Measurements from ENCODE around the gene ERICH6.
"Not testable (repeated sequence)": the region's sequence is repeated elsewhere in the genome, so short reads cannot be mapped to it uniquely, and the experiment has no call there.

Gene ERICH6

DNA sequence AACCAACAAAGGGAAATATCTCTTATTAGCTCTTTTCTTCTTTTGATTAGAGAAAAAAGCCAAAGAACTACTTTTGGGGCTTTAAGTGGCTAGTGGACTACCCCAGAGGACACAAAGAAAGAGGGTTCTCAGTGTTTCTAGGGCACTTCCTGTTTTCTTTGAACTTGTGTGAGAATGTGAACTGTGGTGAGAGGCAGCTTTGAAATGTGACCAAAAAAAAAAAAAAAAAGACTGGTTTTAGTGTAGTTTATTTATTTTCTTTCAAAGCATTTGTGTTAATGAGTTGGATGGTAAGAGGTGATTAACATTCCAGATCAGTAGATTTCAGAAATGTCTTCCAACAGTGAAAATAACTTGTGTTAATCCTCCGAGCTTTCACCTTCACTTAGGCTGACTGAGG is 68.2 kb downstream of the ERICH6 start:
- DNase-seq (ENCODE audit: extremely low spot score) = no peak
- CTCF ChIA-PET = no interaction called here
- POLR2A ChIA-PET = no interaction called here
- TF ChIP-seq FOXM1 (IDR thresholded peaks at IDR 0.05; ENCODE audit: borderline replicate concordance) = no peak
- no peak for TF ChIP-seq FOXA1 (IDR thresholded peaks at IDR 0.05)
- no peak for TF ChIP-seq L3MBTL2 (conservative IDR thresholded peaks at IDR 0.05)
- TF ChIP-seq BHLHE40 (IDR thresholded peaks at IDR 0.05; ENCODE audit: borderline replicate concordance) = no peak
- TF ChIP-seq, protein P1, sequence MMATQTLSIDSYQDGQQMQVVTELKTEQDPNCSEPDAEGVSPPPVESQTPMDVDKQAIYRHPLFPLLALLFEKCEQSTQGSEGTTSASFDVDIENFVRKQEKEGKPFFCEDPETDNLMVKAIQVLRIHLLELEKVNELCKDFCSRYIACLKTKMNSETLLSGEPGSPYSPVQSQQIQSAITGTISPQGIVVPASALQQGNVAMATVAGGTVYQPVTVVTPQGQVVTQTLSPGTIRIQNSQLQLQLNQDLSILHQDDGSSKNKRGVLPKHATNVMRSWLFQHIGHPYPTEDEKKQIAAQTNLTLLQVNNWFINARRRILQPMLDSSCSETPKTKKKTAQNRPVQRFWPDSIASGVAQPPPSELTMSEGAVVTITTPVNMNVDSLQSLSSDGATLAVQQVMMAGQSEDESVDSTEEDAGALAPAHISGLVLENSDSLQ (IDR thresholded peaks at IDR 0.05) = no peak
- no peak for TF ChIP-seq LEF1 (IDR thresholded peaks at IDR 0.05; ENCODE audit: borderline replicate concordance)

DNA sequence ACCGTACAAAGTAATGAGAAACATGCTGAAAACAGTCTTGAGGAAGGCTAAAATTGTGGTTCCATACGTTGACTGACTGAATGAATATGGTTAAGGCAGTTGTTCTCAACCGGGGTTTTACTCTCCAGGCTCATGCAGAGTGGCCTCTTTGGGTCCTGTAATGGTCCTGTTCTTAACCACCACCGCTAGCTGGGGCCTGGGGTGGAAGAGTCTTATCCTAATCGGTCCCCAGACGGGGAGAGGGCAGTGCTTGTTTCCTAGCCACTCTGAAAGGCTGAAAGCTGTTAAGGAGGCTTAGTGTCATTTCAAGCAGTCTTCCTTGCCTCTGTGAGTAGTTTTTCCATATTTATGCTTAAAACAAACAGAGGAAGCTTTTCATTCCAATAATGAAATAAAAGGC is 68.6 kb downstream of the ERICH6 start:
- POLR2A ChIA-PET = no interaction called here
- TF ChIP-seq CTBP1 (IDR thresholded peaks at IDR 0.05; ENCODE audit: borderline replicate concordance) (no peak), SP1 (IDR thresholded peaks at IDR 0.05) (no peak), FOXK2 (IDR thresholded peaks at IDR 0.05) (no peak), FOXA1 (IDR thresholded peaks at IDR 0.05) (no peak), L3MBTL2 (conservative IDR thresholded peaks at IDR 0.05) (no peak), BHLHE40 (IDR thresholded peaks at IDR 0.05; ENCODE audit: borderline replicate concordance) (no peak), ZNF384 (IDR thresholded peaks at IDR 0.05) (no peak), FOXM1 (IDR thresholded peaks at IDR 0.05; ENCODE audit: borderline replicate concordance) (no peak), SUZ12 (IDR thresholded peaks at IDR 0.05) (no peak)
- TF ChIP-seq, protein P1 (IDR thresholded peaks at IDR 0.05) = no peak
- no peak for DNase-seq (ENCODE audit: extremely low spot score)
- CTCF ChIA-PET = no interaction called here

DNA sequence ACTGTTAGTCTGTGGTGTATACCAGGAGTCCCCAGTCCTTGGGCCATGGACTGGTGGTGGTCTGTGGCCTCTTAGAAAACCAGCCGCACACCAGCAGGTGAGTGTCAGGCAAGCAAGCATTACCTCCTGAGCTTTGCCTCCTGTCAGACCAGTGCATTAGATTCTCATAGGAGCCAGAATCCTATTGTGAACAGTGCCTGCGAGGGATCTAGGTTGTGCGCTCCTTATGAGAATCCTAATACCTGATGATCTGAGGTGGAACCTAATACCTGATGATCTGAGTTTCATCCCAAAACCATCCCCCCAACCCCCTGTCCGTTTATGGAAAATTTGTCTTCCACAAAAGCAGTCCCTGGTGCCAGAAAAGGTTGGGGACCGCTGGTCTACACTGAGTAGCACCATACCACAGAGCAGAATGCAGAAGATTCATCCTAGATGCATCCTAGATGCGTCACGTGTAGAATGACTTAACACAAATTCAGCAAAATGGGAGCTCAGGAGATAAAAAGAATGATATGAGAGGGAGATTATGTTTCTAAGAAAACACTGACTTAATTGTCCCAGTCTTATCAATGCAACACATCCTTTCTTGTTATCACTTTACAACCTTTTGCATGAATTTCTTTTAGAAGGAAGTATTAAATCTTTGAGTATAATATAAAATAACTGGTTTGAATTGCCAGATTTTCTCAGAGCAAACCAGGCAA is 72.1 kb downstream of the ERICH6 start:
- ChIA-PET POLR2A (no interaction called here), CTCF (no interaction called here)
- DNase-seq (ENCODE audit: extremely low spot score) = no peak
- TF ChIP-seq CTBP1 (IDR thresholded peaks at IDR 0.05; ENCODE audit: borderline replicate concordance) = no peak
- TF ChIP-seq TARDBP (IDR thresholded peaks at IDR 0.05) = no peak
- TF ChIP-seq LEF1 (IDR thresholded peaks at IDR 0.05; ENCODE audit: borderline replicate concordance) = no peak
- no peak for TF ChIP-seq NFRKB (IDR thresholded peaks at IDR 0.05)
- TF ChIP-seq FOXK2 (IDR thresholded peaks at IDR 0.05) = no peak
- no peak for TF ChIP-seq ELF4 (IDR thresholded peaks at IDR 0.05)

DNA sequence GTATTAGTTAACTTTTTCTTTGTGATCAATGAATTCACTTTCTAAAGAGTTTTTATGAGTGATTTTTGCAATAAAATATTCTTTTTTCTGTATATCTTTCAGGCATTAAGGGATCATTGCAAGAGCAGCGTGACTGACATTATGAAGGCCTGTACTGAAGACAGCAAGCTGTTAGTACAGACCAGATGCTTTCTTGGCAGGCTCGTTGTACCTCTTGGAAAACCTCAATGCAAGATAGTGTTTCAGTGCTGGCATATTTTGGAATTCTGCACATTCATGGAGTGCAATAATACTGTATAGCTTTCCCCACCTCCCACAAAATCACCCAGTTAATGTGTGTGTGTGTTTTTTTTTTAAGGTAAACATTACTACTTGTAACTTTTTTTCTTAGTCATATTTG is 76.2 kb downstream of the ERICH6 start:
- DNase-seq (ENCODE audit: extremely low spot score) = no peak
- POLR2A ChIA-PET = no interaction called here
- TF ChIP-seq ZNF384 (IDR thresholded peaks at IDR 0.05) (no peak), BHLHE40 (IDR thresholded peaks at IDR 0.05; ENCODE audit: borderline replicate concordance) (no peak), SUZ12 (IDR thresholded peaks at IDR 0.05) (no peak), SP1 (IDR thresholded peaks at IDR 0.05) (no peak), FOXK2 (IDR thresholded peaks at IDR 0.05) (no peak), TARDBP (IDR thresholded peaks at IDR 0.05) (no peak), ARNT (IDR thresholded peaks at IDR 0.05) (no peak), FOXM1 (IDR thresholded peaks at IDR 0.05; ENCODE audit: borderline replicate concordance) (no peak), FOXA1 (IDR thresholded peaks at IDR 0.05) (no peak), NFRKB (IDR thresholded peaks at IDR 0.05) (no peak), HDGF (IDR thresholded peaks at IDR 0.05; ENCODE audit: borderline replicate concordance) (no peak)
- TF ChIP-seq, protein P1 (IDR thresholded peaks at IDR 0.05) = no peak
- CTCF ChIA-PET = no interaction called here

DNA sequence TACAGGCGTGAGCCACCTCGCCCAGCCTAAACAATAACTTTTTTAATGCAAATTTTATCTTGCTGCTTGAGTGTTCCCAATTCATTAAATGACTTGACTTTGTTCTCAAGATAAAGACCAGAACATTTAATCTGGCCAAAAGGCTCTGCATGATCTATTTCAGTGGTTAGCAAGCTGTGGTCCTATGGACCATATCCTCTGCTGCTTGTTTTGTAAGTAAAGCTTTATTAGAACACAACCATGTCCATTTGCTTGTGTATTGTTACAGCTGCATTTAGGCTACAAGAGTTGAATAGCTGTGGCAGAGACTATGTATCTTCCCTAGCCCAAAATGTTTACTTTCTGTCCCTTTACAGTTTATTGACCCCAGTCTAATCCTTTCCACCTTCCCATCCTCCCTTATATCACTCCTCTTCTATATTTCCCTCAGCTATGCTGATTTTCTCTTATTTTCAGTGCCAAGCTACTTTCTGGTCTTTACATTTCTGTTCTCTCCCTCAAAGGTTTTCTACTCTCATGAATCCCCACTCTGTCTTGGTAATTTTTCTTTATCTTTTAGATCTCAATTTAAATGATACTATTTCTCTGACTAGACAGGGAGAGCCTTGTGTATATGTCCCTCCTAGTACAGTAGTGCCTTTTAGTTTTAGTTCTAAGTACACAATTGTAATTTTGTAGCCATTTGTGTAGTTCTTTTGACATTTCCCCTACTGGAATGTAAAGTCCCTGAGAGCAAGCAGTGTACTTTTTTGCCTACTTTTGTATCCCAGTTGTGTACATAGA is 77.4 kb downstream of the ERICH6 start:
- ChIA-PET POLR2A (no interaction called here), CTCF (no interaction called here)
- TF ChIP-seq, protein P1 (IDR thresholded peaks at IDR 0.05) = no peak
- TF ChIP-seq CTBP1 (IDR thresholded peaks at IDR 0.05; ENCODE audit: borderline replicate concordance) (no peak), TARDBP (IDR thresholded peaks at IDR 0.05) (no peak), LEF1 (IDR thresholded peaks at IDR 0.05; ENCODE audit: borderline replicate concordance) (no peak), ZNF384 (IDR thresholded peaks at IDR 0.05) (no peak), HDGF (IDR thresholded peaks at IDR 0.05; ENCODE audit: borderline replicate concordance) (no peak), ELF4 (IDR thresholded peaks at IDR 0.05) (no peak), SUZ12 (IDR thresholded peaks at IDR 0.05) (no peak)
- no peak for DNase-seq (ENCODE audit: extremely low spot score)

DNA sequence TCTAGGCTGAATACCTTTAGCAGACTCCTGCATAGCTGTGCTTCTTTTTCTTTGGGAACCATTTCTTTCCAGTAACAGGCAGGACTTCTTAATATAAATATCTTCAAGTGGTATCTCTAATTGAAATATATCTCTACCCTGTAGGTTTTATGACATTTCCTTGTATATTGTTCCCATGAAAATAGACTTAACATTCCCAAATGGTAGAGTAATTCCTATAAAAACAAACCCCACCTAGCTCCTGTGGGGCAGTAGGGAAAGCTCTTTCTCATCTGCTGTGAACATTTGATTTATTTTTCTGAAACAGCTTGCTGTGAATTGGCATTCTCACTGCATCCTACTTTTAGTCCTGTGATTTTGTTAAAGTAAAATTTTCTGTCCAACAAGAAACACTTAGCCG is 79.8 kb downstream of the ERICH6 start:
- peak; percentile 32 for DNase-seq (ENCODE audit: extremely low spot score)
- POLR2A ChIA-PET = no interaction called here
- CTCF ChIA-PET = no interaction called here
- TF ChIP-seq, protein P1 (IDR thresholded peaks at IDR 0.05) = peak; percentile 86
- no peak for TF ChIP-seq SUZ12 (IDR thresholded peaks at IDR 0.05)
- TF ChIP-seq CTBP1 (IDR thresholded peaks at IDR 0.05; ENCODE audit: borderline replicate concordance) = peak; percentile 82; the same call in 1 of the 2 replicates

DNA sequence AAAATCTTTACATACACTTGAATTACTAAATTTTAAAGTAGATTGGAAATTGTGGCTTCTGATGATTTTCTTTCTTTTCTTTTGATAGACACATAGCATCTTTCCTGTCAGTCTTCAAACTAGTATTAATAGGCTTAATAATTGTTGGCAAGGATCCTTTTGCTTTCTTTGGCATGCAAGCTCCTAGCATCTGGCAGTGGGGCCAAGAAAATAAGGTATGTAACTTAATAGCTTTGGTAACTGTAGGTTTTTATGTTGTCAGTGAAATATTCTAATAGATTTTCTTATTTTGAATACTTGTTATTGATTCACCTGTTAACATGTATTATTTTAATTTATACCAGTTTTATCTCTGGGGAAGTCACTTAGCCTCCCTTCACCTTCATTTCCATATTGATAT is 80.8 kb downstream of the ERICH6 start:
- CTCF ChIA-PET; DNase-seq (ENCODE audit: extremely low spot score); POLR2A ChIA-PET: not testable (repeated sequence)
